HG03469 (cell line): ENCODE data around the gene HRH1.
"Not testable (repeated sequence)": the region's sequence is repeated elsewhere in the genome, so short reads cannot be mapped to it uniquely, and the experiment has no call there.

Source experiments
- ATAC-seq: cut with Tn5 transposase; IDR thresholded peaks from one replicate; pipeline ENCODE4 v1.9.1; 2021; ENCODE audit warnings: mild to moderate bottlenecking, moderate library complexity, moderate number of reproducible peaks; ENCODE audit not compliant: unreplicated experiment

Gene HRH1

GRCh38 chr3:11204697-11205348 lies 50.5 kb downstream of the HRH1 start:
- ATAC-seq, result no peak

GRCh38 chr3:11205881-11206280 lies 51.6 kb downstream of the HRH1 start:
- ATAC-seq, result not testable (repeated sequence)

- ATAC-seq, result no peak
Observed at GRCh38 chr3:11206316-11206715, 52.0 kb downstream of the HRH1 start.

- no peak for ATAC-seq
Observed at GRCh38 chr3:11206953-11207352, 52.7 kb downstream of the HRH1 start.

- ATAC-seq, result no peak
Observed at GRCh38 chr3:11211531-11212298, 57.4 kb downstream of the HRH1 start.

GRCh38 chr3:11212299-11212608 lies 58.0 kb downstream of the HRH1 start:
- ATAC-seq, result no peak

- no peak for ATAC-seq
Observed at GRCh38 chr3:11212784-11213183, 58.5 kb downstream of the HRH1 start.

- ATAC-seq, result no peak
Observed at GRCh38 chr3:11213810-11214450, 59.6 kb downstream of the HRH1 start.

- no peak for ATAC-seq
Observed at GRCh38 chr3:11214451-11214978, 60.2 kb downstream of the HRH1 start.

GRCh38 chr3:11217370-11217769 lies 63.1 kb downstream of the HRH1 start:
- ATAC-seq, result not testable (repeated sequence)

- ATAC-seq, result no peak
Observed at GRCh38 chr3:11220230-11220629, 65.9 kb downstream of the HRH1 start.

GRCh38 chr3:11221818-11222415 lies 67.6 kb downstream of the HRH1 start:
- ATAC-seq, result no peak

GRCh38 chr3:11224010-11224409 lies 69.7 kb downstream of the HRH1 start:
- ATAC-seq, result no peak

GRCh38 chr3:11224870-11225229 lies 70.6 kb downstream of the HRH1 start:
- no peak for ATAC-seq

- no peak for ATAC-seq
Observed at GRCh38 chr3:11226042-11226370, 71.7 kb downstream of the HRH1 start.

GRCh38 chr3:11228041-11228440 lies 73.7 kb downstream of the HRH1 start:
- no peak for ATAC-seq

GRCh38 chr3:11230125-11230524 lies 75.8 kb downstream of the HRH1 start:
- ATAC-seq, result no peak

- no peak for ATAC-seq
Observed at GRCh38 chr3:11230832-11231231, 76.5 kb downstream of the HRH1 start.

- ATAC-seq, result no peak
Observed at GRCh38 chr3:11235385-11235784, 81.1 kb downstream of the HRH1 start.

- ATAC-seq, result no peak
Observed at GRCh38 chr3:11236588-11237461, 82.5 kb downstream of the HRH1 start.

GRCh38 chr3:11238060-11238459 lies 83.8 kb downstream of the HRH1 start:
- no peak for ATAC-seq
